Adrenal gland (tissue), 12 donors: Measurements from ENCODE around the gene GRM8. TPM values are rescaled to one million over a fixed set of nuclear protein-coding genes. Genes with fewer than 3 reads are reported as not detected.
A peak's percentile ranks its signal among the peaks of the same experiment; 100 is the strongest.

Experiments
- DNase-seq, 7 donors: peaks; one replicate each; pipeline ENCODE4 v3.0.0-alpha.2; 2019 to 2020
- H3K27ac ChIP-seq, 5 donors: fragments of 200-600 bp; sonication (generic) in 4 of 5; 1 replicate in 3 of 5; 2 replicates in 2 of 5; pipeline versions ENCODE4 v1.5.1 to v1.8.0; 2016 to 2020; ENCODE audit warnings: mild to moderate bottlenecking in 1 of 5
- H3K27me3 ChIP-seq: fragments of 200-600 bp; 2 replicates; pipeline ENCODE4 v1.8.0; 2021
- H3K36me3 ChIP-seq, 2 donors: fragments of 200-600 bp; replicated peaks in 1 of 2; 1 replicate in 1 of 2; 2 replicates in 1 of 2; pipeline versions ENCODE4 v1.5.1 to v1.8.0; 2018 to 2022
- H3K4me1 ChIP-seq, 2 donors: fragments of 200-600 bp; replicated peaks in 1 of 2; 1 replicate in 1 of 2; 2 replicates in 1 of 2; pipeline versions ENCODE4 v1.5.1 to v1.8.0; 2018 to 2021
- H3K4me3 ChIP-seq, 4 donors: fragments of 200-600 bp; sonication (generic) in 3 of 4; one replicate each; pipeline ENCODE4 v1.5.1; 2016 to 2018
- H3K9me3 ChIP-seq, 3 donors: fragments of 200-600 bp; sonication (generic) in 1 of 3; replicated peaks in 1 of 3; 1 replicate in 2 of 3; 2 replicates in 1 of 3; pipeline versions ENCODE4 v1.5.1 to v1.8.0; 2016 to 2021
- CTCF ChIP-seq, 6 experiments: fragments of 450-650 bp in 4 of 6; fragments of 200-600 bp in 2 of 6; sonication (generic) in 1 of 6; IDR thresholded peaks; 1 replicate in 5 of 6; 2 replicates in 1 of 6; pipeline versions ENCODE4 v1.5.1 to v1.8.0; 2016 to 2021; ENCODE audit warnings: antibody characterized with exemption in 6 of 6, mild to moderate bottlenecking in 2 of 6, moderate library complexity in 1 of 6
- POLR2A ChIP-seq, 2 donors: fragments of 450-650 bp; IDR thresholded peaks; one replicate each; pipeline ENCODE4 v1.6.1; 2017; ENCODE audit warnings: antibody characterized with exemption in 2 of 2, mild to moderate bottlenecking in 2 of 2, moderate library complexity in 1 of 2
- WGBS, 4 donors: extraction: QIAGEN DNeasy Blood & Tissue Kit in 2 of 4; methylation state at CpG; one replicate each; pipeline versions ENCODE4 v1.1.5 to v1.1.7; 2013 to 2017; 5-methylcytosine and 5-hydroxymethylcytosine counted together
- intact Hi-C, 2 donors: fragments of 100-400 bp; cut with DNase I; formaldehyde crosslinking; loops; one replicate each; pipeline versions ENCODE4 v1.14.1 to v1.15.0; 2022 to 2023
- polyA plus RNA-seq, 3 donors: library from polyadenylated mRNA; stranded (reverse); fragments of 200-250 nt in 2 of 3; fragments of 350-450 nt in 1 of 3; fragmentation: Illumina TruSeq in 1 of 3; extraction: RNeasy Lipid Tissue Mini Kit (QIAGEN cat#74804) in 1 of 3; gene quantifications; one replicate each; pipeline ENCODE4 v1.2.3, GENCODE V29; 2013 to 2014
- total RNA-seq, 9 donors: library from RNA; depleted of rRNA in 4 of 9; stranded (reverse); fragments of >200 nt in 4 of 9; fragments of 120-200 nt in 1 of 9; fragmentation: NEBNext Ultra II Directional in 1 of 9; extraction: Animal tissue kit (Norgen Biotek cat#: 25700) in 1 of 9; gene quantifications; one replicate each; pipeline versions ENCODE4 v1.1.0 to v1.2.4, GENCODE V29; 2013 to 2023
- donor health status: healthy with polysubstance abuse.
- donor health status: Bipolar disorder and iron deficiency.
- donor health status: DM: yes; HTN: yes; CAD: no.
- donor health status: DM: no; HTN: no; CAD: no.
- donor health status: DM: no; HTN: no; CAD: no.
- donor health status: DM: yes; HTN: yes; CAD: no.

GRM8 gene
- total and polyA plus RNA-seq, 12 donors = 0.10 to 2.5 (median 0.92) TPM; not detected in 5

- H3K9me3 ChIP-seq = no peaks in the 10 kb centered on the region
- H3K27ac ChIP-seq = no peak overlapping the region
- TF ChIP-seq POLR2A (IDR thresholded peaks at IDR 0.05) = no peak
- TF ChIP-seq CTCF (IDR thresholded peaks at IDR 0.05) = no peak
- H3K36me3 ChIP-seq = no peaks in the 10 kb centered on the region
- no peak overlapping the region for H3K4me3 ChIP-seq
- intact Hi-C loops = no loop called here
- WGBS, 4 donors = 55 to 77% (median 58%) methylated on average over 2 of the region's 2 CpGs
- H3K27me3 ChIP-seq = no peaks in the 10 kb centered on the region
- H3K4me1 ChIP-seq = no peaks in the 10 kb centered on the region
- DNase-seq = no peak
Observed at GRCh38 chr7:127119517-127119916, 133.2 kb downstream of the GRM8 start.

DNA sequence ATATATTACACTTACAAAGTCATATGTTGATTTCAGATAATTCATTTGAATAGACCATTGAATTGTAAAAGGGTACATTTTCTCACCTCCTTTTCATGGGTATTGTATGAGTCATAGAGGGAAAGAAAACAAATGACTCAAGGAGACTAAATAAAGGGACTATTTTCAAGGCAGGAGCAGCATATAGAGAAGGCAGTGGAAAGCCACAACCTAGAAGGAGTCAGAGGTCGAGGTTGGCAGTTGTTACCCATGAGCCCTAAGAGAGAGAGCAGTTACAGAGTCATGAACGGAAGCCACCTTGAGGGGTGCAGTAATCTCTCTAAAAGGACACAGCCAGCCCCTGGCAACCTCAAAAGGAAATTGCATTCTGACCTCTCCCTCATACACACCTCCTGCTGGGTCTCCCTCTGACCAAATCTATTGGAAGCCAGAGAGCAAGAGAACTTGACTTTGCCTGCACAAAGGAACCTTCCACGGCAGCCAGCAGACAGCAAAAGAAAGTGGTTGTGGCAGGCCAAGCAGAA is 137.9 kb downstream of the GRM8 start:
- no peaks in the 10 kb centered on the region for H3K9me3 ChIP-seq
- WGBS, 4 donors = 45 to 64% (median 51%) methylated on average over 3 of the region's 3 CpGs
- H3K4me1 ChIP-seq = no peaks in the 10 kb centered on the region
- intact Hi-C loops = no loop called here
- no peak overlapping the region for H3K27ac ChIP-seq
- H3K4me3 ChIP-seq = no peak overlapping the region
- TF ChIP-seq CTCF (IDR thresholded peaks at IDR 0.05) = no peak
- TF ChIP-seq POLR2A (IDR thresholded peaks at IDR 0.05) = no peak
- no peaks in the 10 kb centered on the region for H3K27me3 ChIP-seq
- H3K36me3 ChIP-seq = no peaks in the 10 kb centered on the region
- DNase-seq = no peak

GRCh38 chr7:127107601-127108007 is 145.1 kb downstream of the GRM8 start:
- H3K9me3 ChIP-seq = no peaks in the 10 kb centered on the region
- H3K4me1 ChIP-seq = no peaks in the 10 kb centered on the region
- no peak overlapping the region for H3K4me3 ChIP-seq
- 19 to 24% (median 22%) methylated on average over 5 of the region's 5 CpGs for WGBS, 4 donors
- intact Hi-C loops = loop anchor here in 1 of 2 donors (5.0 kb wide), 1 partner anchor 215 kb away; no protein-coding TSS in a partner anchor
- peak; percentile 33 to 69 (median 58) for DNase-seq
- H3K36me3 ChIP-seq = no peaks in the 10 kb centered on the region
- TF ChIP-seq POLR2A (IDR thresholded peaks at IDR 0.05) (no peak), CTCF (IDR thresholded peaks at IDR 0.05) (peak; percentile 24 to 50 (median 36))
- H3K27me3 ChIP-seq = no peaks in the 10 kb centered on the region
- H3K27ac ChIP-seq = no peak overlapping the region

GRCh38 chr7:127093340-127093739 is 159.4 kb downstream of the GRM8 start:
- WGBS, 4 donors = 61 to 67% (median 65%) methylated on average over 4 of the region's 4 CpGs
- H3K27ac ChIP-seq = no peak overlapping the region
- intact Hi-C loops = no loop called here
- no peak for TF ChIP-seq CTCF (IDR thresholded peaks at IDR 0.05)
- no peak for TF ChIP-seq POLR2A (IDR thresholded peaks at IDR 0.05)
- DNase-seq = no peak
- no peaks in the 10 kb centered on the region for H3K4me1 ChIP-seq
- H3K36me3 ChIP-seq = no peaks in the 10 kb centered on the region
- H3K27me3 ChIP-seq = no peaks in the 10 kb centered on the region
- H3K4me3 ChIP-seq = no peak overlapping the region
- no peaks in the 10 kb centered on the region for H3K9me3 ChIP-seq
